ENCODE measurements around the gene TMEM14B. TPM values are rescaled to one million over a fixed set of nuclear protein-coding genes. Genes with fewer than 3 reads are reported as not detected.
"Not testable (repeated sequence)": the region's sequence is repeated elsewhere in the genome, so short reads cannot be mapped to it uniquely, and the experiment has no call there.

TMEM14B gene
- total RNA-seq, 4 donors from 2014 or later = 40.8 to 64.7 (median 45.5) TPM

GRCh38 chr6:10725716-10726115 lies 21.9 kb upstream of the TMEM14B start:
- H3K27ac ChIP-seq = no peak overlapping the region
- no peak for DNase-seq (ENCODE audit: low spot score in 2 of 2)
- 80% methylated on average over 9 of the region's 9 CpGs for WGBS
- TF ChIP-seq POLR2AphosphoS5 (IDR thresholded peaks at IDR 0.05) = no peak
- H3K4me3 ChIP-seq = no peak overlapping the region
- peaks cover 47% of the 10 kb centered on the region for H3K36me3 ChIP-seq
- H3K27me3 ChIP-seq = no peaks in the 10 kb centered on the region
- no peaks in the 10 kb centered on the region for H3K9me3 ChIP-seq
- peaks cover 42% of the 10 kb centered on the region for H3K4me1 ChIP-seq

GRCh38 chr6:10730254-10730653 lies 17.4 kb upstream of the TMEM14B start:
- Histone ChIP-seq H3K27me3 (no peaks in the 10 kb centered on the region), H3K4me3 (no peak overlapping the region), H3K27ac (no peak overlapping the region), H3K36me3 (peaks cover 71% of the 10 kb centered on the region), H3K4me1 (peaks cover 6% of the 10 kb centered on the region), H3K9me3 (no peaks in the 10 kb centered on the region)
- DNase-seq (ENCODE audit: low spot score in 2 of 2) = no peak
- 84% methylated on average over 3 of the region's 3 CpGs for WGBS
- TF ChIP-seq POLR2A (IDR thresholded peaks at IDR 0.05) (no peak), CTCF (IDR thresholded peaks at IDR 0.05) (no peak), POLR2AphosphoS5 (IDR thresholded peaks at IDR 0.05) (no peak), EP300 (IDR thresholded peaks at IDR 0.05) (no peak)

- H3K4me1 ChIP-seq = no peaks in the 10 kb centered on the region
- H3K4me3 ChIP-seq = no peak overlapping the region
- H3K9me3 ChIP-seq = no peaks in the 10 kb centered on the region
- no peak for TF ChIP-seq EP300 (IDR thresholded peaks at IDR 0.05)
- no peak for TF ChIP-seq POLR2AphosphoS5 (IDR thresholded peaks at IDR 0.05)
- no peak for TF ChIP-seq CTCF (IDR thresholded peaks at IDR 0.05)
- no peak for TF ChIP-seq POLR2A (IDR thresholded peaks at IDR 0.05)
- peaks cover 43% of the 10 kb centered on the region for H3K36me3 ChIP-seq
- H3K27me3 ChIP-seq = no peaks in the 10 kb centered on the region
- 83% methylated on average over 17 of the region's 17 CpGs for WGBS
- H3K27ac ChIP-seq = no peak overlapping the region
- DNase-seq (ENCODE audit: low spot score in 2 of 2) = no peak
Measured at GRCh38 chr6:10733151-10733715, 14.4 kb upstream of the TMEM14B start.

DNA sequence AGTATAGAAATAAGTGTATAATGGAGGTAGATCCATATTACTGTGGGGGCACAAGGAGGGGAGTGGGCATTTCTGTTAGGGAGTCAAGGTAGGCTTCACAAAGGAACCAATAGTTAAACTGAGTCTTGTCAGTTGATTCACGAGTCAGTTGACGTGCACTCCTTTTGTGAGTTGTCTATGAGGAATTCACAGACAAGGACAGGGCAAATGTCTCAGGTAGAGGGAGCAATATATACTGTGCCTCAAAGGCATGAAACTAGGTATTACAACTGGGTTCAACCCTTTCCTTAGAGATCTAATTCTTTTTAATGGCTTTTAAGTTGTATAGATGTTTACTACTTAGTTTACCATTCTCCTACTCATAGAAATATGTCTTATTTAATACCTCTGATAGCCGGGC lies 13.7 kb upstream of the TMEM14B start:
- Histone ChIP-seq H3K27ac (no peak overlapping the region), H3K9me3 (no peaks in the 10 kb centered on the region), H3K27me3 (no peaks in the 10 kb centered on the region), H3K4me1 (no peaks in the 10 kb centered on the region), H3K4me3 (no peak overlapping the region), H3K36me3 (peaks cover 37% of the 10 kb centered on the region)
- no peak for TF ChIP-seq EP300 (IDR thresholded peaks at IDR 0.05)
- no peak for TF ChIP-seq POLR2AphosphoS5 (IDR thresholded peaks at IDR 0.05)
- no peak for TF ChIP-seq CTCF (IDR thresholded peaks at IDR 0.05)
- TF ChIP-seq POLR2A (IDR thresholded peaks at IDR 0.05) = no peak
- DNase-seq (ENCODE audit: low spot score in 2 of 2) = no peak
- WGBS = 93% methylated on average over 3 of the region's 3 CpGs

DNA sequence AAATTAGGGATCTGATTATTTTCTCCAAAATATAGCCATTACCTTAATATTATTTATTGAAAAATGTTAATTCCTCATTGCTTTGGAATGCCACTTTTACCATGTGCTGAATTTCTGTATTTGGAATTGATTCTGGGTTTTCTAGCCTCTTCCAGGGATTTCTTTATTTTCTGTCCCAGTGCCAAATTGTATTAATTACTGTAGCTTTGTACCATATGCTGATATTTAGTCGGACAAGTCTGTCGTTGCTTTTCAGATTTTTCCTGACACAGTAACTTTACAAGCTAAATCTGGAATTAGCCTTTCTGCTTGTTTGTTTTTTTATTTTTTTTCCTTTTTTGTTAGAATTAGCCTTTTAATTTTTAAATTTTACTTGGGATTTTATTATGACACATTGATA lies 10.9 kb upstream of the TMEM14B start:
- H3K27ac ChIP-seq = no peak overlapping the region
- TF ChIP-seq POLR2AphosphoS5 (IDR thresholded peaks at IDR 0.05) = no peak
- TF ChIP-seq CTCF (IDR thresholded peaks at IDR 0.05) = no peak
- TF ChIP-seq EP300 (IDR thresholded peaks at IDR 0.05) = no peak
- TF ChIP-seq POLR2A (IDR thresholded peaks at IDR 0.05) = no peak
- H3K27me3 ChIP-seq = no peaks in the 10 kb centered on the region
- peaks cover 16% of the 10 kb centered on the region for H3K36me3 ChIP-seq
- WGBS = 34% methylated on average over 2 of the region's 2 CpGs
- H3K4me1 ChIP-seq = no peaks in the 10 kb centered on the region
- no peak for DNase-seq (ENCODE audit: low spot score in 2 of 2)
- no peak overlapping the region for H3K4me3 ChIP-seq
- no peaks in the 10 kb centered on the region for H3K9me3 ChIP-seq

- TF ChIP-seq POLR2A (IDR thresholded peaks at IDR 0.05) (no peak), EP300 (IDR thresholded peaks at IDR 0.05) (no peak)
- Histone ChIP-seq H3K4me1 (no peaks in the 10 kb centered on the region), H3K36me3 (no peaks in the 10 kb centered on the region), H3K27me3 (no peaks in the 10 kb centered on the region), H3K4me3 (no peak overlapping the region), H3K9me3 (no peaks in the 10 kb centered on the region), H3K27ac (no peak overlapping the region)
- no peak for DNase-seq (ENCODE audit: low spot score in 2 of 2)
Measured at GRCh38 chr6:10740061-10740460, 7.5 kb upstream of the TMEM14B start.

- not testable (repeated sequence) for H3K9me3 ChIP-seq, H3K4me3 ChIP-seq
- 85% methylated on average over 4 of the region's 4 CpGs for WGBS
Measured at GRCh38 chr6:10741643-10742042, 6.0 kb upstream of the TMEM14B start.

More at GRCh38 chr6:10741643-10742042, 6.0 kb upstream of the TMEM14B start:
- not testable (repeated sequence) for H3K27me3 ChIP-seq; H3K36me3 ChIP-seq; H3K27ac ChIP-seq; H3K4me1 ChIP-seq; DNase-seq (ENCODE audit: low spot score in 2 of 2)
